GM21825 (cell line): Measurements from ENCODE around the gene KATNAL1.

Experiments
- ATAC-seq: cut with Tn5 transposase; IDR thresholded peaks from one replicate; pipeline ENCODE4 v1.9.1; 2021; ENCODE audit warnings: mild to moderate bottlenecking, moderate library complexity; ENCODE audit not compliant: unreplicated experiment

The KATNAL1 gene

DNA sequence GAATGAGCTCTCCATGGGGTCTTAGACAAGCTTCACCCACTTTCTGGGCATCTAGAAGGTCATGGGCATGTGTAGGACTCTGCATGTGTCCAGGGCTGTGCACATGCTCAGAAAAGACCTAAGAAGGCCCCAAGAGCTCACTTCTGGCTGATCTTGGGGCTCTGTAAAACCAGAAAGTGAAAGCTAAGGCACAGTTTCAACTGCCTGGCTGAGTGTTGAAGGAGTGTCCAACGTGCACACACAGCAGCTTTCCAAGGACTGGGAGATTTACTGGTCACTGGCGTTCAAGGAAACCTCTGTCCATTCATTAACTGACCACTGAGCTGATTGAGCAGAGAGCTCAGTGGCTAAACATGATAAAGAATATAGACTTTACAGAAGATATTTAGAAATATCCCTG lies 137.9 kb downstream of the KATNAL1 start:
- ATAC-seq = no peak

DNA sequence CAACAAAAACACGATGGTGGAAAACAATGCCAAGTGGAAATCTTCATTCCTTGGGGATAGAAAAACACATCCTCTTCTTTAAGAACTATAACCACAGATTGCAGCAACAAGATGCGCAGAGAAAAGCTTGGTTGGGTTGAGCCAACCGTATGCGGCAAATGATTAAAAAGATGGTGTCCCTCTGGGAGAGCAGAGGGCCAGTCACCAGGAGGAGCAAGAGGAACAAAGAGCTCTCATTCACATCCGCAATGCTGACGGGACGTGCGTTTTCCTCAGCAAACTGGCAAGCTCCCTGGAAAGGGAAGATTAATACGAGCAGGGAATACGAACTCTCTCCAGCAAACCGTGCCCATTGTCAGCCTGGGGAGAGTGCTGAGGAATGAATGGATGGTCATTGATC lies 141.6 kb downstream of the KATNAL1 start:
- no peak for ATAC-seq

DNA sequence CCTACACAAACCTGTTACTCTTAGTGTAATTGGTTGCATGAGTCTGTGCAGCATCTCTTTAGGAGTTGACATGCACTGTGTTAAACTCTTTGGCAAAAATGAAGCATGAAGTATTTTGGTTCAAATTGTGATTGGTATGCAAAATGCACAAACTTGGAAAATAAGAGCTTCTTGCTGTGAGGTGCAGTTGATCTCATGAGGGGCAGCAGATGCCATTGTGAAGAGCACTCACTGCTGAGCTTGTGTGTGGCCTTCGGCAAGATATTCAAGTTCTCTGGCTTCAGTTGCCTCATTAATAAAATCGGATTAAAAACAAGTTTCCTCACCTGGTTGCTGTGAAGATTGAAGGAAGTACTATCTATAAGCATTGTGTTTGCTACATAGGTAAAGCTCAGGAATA lies 142.3 kb downstream of the KATNAL1 start:
- ATAC-seq = no peak

DNA sequence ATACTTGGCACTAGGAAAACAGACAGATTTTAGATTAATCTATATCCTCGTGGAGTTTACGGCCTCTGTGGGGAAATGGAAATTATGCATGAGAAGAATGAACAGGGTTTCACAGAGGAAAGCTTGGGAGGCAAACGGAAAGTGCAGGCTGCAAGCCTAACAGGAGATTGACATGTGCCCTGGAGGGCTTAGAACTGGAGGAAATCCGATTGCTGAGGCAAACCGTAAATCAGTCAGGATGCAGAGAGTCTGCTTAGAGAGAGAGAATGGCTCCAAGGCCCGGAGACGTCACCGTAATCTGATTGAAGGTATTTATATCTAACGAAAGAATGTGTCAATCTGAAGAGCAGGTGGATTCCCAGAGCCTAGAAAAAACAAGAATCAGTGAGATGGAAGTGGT lies 143.2 kb downstream of the KATNAL1 start:
- ATAC-seq = no peak

DNA sequence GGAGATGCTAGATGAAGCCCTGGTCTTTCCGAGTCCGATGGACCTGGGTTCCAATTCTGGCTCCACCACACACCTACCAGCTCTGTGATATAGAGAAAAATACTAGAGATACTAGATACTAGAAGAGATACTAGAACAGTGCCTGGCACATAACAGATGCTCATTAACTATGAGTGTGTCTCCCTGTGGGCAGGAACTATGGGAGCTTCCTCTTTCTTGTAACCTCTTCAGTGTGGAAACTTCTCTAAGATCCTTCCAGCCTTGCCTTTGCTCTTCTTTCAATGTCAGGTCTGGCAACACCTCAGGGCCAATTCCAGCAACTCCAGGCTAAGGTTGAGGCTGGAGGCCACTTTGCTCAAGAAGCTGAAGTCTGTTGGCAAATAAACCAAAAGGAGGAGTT lies 143.9 kb downstream of the KATNAL1 start:
- ATAC-seq = no peak

DNA sequence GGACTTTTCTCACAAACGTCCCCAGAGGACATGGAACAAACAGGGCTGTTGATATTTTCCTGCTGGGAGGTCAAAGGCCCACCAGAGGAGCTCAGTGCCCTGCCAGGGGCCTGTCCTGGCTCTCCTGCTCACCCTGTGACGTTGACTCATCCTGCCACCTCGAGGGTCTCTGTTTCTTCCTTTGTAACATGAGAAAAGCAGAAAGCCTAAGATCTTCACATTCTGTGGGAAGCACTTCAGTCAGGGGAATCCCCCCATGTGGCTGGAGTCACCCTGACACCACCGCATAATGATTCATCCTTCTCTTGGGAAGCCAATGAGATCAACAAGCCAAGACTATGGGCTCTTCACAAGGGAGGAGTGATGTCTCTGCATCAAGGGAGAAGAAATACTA lies 147.9 kb downstream of the KATNAL1 start:
- ATAC-seq = no peak

DNA sequence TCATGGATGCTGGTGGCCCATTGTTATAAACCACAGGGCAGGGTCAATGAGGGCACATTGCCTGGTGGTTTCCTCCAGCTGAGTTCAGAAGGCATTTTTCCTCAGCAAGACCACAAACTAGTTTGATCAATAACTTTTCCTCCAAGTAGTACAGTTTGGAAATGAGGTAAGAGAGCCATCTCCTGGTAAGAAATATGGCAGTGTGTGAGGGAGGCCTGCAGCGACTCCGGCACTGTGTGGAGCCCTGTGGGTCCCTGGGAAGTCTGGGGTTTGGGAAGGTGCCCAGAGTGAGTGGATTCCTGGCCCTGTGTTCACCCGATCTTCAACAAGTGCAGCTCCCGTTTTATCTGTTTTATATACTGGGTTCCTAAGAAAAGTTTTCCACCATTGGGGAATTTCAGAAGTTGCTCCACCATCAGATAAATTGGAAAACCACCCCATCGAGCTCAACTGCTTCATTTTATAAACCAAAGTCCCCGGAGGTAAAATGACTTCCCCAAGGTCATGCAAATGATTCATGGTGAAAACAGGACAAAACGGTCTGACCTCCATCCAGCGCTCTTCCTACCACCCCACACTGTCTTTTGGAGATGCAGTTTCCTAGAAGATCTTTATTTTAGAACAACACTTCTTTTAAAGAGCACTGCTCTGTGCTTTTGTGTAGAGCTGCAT lies 148.4 kb downstream of the KATNAL1 start:
- no peak for ATAC-seq

DNA sequence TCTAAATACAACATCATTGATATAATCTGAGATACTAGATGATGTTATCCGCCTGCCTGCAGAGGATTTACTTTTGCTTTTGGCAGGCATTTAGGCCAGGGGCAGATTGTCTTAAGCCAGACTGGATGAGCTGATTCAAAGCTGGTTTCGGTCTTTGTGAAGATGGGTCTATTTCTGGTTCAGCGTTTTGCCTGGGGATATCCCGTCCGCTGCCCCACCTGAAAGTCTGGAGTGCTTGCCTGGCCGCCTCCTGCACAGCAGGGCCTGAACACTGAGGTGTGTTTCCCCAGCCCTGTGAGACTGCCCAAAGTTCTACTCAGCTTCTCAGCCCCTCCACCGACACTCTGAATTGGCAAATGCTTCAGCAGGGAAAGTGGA lies 149.7 kb downstream of the KATNAL1 start:
- ATAC-seq = no peak

DNA sequence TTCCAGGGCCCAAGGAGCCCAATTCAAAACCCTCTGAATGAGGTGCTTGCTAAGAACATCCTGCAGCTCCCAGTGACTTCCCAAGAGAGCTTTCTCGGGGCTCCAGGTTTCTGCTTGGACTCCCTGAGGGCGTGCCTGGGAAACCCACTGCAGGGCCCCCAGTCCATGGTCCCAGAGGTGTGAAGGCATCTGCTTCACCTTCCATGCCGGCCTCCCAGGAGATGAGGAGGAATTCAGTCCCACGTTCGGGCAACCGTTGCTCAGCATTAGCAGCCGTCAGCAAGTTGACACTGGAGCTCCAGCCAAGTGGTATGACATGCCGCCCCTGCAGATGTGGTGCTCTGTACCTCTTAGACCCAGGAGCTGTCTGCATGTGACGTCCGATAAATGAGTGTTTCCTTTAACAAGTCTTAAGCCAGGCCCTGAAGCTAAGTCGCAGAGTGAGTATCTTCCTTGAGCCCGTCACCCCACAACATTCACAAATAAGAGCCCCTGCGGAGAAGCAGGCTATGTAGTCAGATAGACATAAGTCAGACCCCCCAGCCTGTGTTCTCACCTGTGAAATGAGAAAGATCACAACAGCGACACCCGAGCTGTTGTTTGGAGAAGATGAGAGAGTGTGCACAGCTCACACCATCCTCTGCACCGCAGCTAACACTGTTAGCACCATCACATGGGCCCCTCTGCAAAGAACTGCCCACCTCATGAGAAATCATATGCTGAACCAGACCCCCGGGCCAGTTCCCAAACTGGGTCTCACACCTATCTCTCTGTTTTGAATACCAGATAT lies 150.3 kb downstream of the KATNAL1 start:
- no peak for ATAC-seq

DNA sequence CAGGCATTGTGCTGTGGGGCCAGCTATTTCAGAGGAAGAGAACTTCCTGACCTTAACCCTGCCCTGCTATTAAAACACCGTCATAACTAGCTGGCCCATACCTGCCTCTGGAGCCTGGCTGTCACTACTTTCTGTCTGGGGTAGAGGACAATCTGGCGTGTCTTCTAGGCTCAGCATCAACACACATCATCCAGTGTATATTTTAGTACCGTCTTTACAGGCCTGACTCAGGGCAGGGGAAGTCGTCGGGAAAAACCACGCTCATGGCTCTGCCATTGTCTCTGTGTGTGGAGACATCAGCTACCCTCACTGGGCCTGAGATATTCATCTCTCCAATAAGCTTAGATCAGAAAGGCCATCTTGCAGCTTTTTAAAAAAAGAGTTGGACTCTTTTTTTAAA lies 151.1 kb downstream of the KATNAL1 start:
- no peak for ATAC-seq

DNA sequence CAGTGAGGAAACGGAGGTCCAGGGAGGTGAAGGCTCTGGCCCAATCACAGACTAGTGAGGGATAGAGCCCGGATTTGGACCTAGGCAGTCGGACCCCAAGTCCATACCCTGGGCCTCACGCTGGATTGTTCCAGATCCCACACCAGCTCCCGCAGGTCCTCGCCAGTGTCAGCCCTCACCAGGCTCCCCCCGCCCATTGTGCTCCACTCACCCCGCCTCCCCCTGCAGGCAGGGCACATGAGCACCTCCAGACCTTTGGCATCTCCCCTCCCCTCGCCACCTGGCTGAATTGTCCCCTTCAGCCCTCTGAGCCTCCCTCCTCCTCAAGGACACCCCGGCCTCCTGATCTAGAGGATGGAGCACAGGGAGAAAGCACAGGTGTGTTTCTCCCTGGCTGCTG lies 152.4 kb downstream of the KATNAL1 start:
- ATAC-seq = no peak

DNA sequence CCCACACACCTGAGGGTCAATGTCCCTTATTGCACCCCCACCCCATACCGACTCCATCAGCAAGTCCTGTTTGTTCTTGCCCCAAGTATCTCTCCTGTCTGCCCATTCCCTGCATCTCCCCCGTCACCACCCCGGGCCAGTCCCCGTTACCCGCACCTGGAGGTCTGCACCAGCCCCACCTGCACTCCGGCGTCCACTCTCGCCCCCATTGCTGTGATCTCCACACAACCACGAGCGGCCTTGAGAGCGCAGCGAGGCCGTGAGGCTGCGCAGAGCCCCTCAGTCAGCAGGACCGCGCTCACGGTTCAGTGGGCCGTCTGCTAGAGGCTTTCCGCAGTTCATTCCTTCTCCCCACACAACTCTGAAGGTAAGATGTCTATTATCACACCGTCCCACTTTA lies 152.8 kb downstream of the KATNAL1 start:
- no peak for ATAC-seq

DNA sequence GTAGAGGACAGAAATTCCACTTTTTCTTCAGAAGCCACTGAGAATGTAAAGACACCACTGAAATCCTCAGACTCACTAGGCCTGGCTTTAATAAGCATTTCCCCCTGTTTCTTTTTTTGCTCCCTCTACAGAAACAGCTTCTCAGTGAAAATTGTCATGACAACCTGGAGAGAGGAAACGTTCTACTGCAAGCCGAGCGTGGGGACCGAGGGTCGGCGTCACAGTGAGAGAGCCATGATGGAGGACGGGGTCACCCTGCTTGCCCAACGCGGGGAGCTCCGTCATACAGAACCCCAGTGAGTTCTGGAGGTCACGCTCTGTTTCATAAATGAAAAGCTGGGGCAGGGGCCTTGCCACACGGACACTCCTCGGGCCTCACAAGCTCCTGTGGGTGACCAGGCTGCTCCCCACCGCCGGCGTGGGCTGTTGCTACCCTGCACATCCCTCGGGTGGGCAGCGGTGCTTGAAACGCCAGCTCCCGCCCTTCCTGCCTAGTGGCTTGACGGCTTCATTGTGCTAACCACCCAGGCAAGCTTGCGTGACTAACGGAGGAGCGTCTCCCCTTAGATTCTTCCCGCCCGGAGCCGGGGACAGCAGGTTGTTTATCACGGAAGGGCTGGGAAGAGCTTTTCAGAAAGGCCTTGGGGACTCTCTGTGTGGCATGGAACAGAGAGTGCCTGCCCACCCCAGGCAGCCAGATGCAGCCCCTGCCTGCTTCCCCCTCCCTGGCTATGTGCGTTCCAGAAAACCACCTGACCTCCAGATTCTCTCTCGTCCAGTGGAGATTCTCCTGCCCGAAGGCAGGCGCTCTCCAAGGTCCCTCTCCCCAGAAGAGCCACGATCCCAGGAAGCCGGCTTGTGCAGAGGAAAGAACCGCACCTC lies 153.6 kb downstream of the KATNAL1 start:
- ATAC-seq = no peak
